GM15510 (cell line): Measurements from ENCODE around the gene S100A2.

Source experiments
- POLR2A ChIP-seq: IDR thresholded peaks from 3 replicates; pipeline ENCODE4 v1.6.1; 2011; ENCODE audit warnings: borderline replicate concordance; ENCODE audit not compliant: insufficient read length; ENCODE audit errors: extremely low read depth

The S100A2 gene

DNA sequence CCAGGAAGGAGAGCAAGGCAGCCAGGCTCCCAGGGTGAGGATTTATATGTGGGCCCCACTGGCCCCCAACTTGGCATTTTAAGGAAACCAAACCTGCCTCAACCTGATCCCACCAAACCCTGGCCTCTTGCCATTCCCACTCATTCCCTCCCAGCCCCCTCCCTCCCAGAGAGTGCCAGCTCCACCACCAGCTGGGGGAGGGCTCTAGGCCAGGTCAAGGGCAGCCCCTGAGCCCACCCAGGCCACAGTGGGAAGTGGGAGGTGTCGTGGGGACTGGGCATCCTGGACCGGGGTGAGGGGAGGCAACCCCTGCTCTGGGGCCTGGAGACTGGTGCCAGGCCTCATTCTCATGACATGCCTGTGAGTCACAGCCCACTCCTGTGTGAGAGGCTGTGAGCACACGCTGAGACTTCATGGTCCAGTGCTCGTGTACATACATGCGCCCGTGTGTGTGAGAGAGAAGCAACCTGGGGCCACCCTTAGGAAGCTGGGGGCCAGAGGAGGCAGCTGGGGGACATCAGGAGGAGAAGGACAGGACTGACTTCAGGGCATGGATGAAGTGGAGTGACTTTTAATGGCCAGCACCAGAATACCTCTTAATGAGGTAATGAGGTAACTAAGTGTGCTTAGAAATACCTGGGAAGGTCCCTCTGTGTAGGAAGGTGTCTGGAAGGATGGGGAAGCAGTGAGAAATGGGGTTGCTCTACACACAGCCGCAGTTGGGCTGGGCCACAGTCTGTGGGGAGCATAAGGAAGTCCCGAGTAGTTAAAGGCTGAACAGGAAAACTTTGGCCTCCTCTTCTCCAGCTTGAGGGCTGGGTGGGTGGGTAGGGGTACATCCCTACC, at the start of gene S100A2:
TSS of gene S100A2 (minus strand) at position 316 of the 846 bp plus-strand sequence. CDS start 1,967 bp downstream, outside the sequence.
- TF ChIP-seq POLR2A: no peak

DNA sequence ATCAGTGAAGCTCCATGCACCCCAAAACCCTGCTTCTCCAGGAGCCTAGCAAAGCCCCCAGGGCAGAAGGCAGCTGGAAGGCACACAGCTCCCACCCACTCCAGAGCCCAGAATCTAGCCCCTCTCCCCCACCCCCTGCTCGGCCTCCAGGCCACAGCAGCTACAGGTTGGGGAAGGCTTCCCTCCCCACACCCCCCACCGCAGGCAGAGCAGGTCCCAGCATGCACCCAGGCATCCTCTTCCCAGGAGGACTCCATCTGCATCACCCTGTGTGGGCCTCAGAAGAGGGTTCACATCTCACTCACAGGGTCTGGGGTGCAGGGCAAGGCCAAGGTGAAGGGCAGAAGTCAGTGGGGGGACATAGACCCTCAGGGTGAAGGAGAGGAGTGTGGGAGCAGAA, 49.8 kb upstream of the S100A2 start:
- no peak for TF ChIP-seq POLR2A

DNA sequence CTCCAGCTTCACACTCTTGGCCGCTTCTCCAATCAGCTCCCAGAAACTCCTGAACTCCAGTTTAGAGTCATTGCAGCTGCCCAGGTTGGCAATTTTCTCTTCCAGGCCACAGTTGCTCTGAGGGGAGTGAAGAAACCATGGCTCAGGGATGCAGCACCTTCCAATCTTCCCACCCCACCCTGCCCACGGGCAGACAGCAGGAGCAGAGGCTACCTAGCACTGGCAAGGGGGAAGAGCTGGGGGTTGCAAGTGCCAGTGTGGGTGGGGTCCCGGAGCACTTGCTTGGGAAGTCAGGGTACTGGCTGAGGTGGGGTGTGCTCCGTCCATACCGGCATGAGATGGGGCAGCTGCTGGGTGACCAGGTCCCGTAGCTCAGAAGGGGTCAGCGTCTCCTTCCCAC, 49.3 kb upstream of the S100A2 start:
- TF ChIP-seq POLR2A: no peak

DNA sequence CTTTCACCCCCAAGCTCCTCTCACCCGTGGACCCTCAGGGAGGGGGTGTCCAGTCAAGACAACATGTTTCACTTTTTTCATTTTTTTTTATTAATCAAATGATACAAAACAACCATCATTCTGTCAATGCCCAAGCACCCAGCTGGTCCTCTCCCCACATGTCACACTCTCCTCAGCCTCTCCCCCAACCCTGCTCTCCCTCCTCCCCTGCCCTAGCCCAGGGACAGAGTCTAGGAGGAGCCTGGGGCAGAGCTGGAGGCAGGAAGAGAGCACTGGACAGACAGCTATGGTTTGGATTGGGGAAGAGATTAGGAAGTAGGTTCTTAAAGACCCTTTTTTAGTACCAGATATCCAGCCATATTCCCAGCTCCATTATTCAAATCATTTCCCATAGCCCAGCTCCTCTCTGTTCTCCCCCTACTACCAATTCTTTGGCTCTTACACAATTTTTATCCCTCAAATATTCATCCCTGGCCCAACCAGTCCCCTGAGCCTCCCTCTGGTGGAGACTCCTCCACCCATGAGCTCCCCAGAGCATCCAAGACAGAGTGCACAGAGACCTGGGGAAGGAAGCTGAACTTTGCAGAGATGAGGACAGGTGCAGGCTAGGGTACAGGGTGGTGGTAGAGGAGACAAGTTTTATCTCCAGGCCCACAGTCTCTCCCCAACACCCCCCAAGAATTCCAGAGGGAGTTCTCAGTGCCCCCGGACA, 48.7 kb upstream of the S100A2 start:
- TF ChIP-seq POLR2A: no peak

DNA sequence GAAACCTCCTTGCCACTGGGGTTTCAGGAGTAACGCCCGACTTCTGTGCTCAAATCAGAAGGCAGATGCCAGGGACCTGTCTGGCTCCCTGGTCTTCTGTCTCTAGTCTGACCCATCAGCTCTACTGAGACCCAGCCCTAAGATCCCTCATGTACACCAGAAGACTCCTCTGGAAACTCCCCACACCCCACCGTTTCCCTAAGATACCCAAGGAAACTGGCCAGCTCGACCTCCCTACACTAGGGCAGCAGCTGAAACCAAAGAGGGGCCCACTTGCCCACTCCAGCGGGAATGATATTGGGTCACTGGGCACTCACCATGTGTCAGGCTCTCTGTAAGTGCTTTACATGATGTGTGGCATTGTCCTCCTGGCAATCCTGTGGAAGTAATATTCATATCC, 47.8 kb upstream of the S100A2 start:
- TF ChIP-seq POLR2A: no peak

DNA sequence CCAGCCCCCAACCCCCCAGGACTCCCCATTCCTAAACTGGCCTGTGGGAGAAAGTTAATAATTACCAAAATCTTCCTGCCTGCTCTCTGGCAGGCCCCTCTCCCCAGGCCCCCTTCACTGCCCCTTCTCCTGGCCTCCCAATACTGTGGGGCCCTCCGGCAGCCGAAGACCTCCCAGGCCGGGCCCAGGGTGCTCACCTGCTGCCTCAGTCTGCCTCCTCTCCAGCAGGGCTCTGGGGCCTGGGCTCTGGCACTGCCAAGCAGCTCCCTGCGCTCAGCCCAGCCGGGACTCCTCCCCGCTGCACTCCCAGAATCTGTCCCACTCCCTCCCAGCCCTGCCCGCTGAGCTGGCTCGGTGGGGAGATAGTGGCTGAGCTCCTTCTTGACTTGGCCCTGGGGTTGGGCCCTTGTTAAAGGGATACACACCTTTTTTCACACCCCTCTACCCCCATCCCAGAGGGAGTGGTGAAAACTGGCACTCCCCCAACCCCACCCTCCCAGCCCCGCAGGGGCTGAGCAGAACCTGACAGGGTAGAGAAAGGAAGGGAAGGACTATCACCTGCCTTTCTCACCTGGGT, 47.2 kb upstream of the S100A2 start, which contains the start of gene S100A16:
TSS of gene S100A16 (minus strand) at position 383 of the 577 bp plus-strand sequence. CDS start 4,986 bp downstream, outside the sequence.
- no peak for TF ChIP-seq POLR2A

DNA sequence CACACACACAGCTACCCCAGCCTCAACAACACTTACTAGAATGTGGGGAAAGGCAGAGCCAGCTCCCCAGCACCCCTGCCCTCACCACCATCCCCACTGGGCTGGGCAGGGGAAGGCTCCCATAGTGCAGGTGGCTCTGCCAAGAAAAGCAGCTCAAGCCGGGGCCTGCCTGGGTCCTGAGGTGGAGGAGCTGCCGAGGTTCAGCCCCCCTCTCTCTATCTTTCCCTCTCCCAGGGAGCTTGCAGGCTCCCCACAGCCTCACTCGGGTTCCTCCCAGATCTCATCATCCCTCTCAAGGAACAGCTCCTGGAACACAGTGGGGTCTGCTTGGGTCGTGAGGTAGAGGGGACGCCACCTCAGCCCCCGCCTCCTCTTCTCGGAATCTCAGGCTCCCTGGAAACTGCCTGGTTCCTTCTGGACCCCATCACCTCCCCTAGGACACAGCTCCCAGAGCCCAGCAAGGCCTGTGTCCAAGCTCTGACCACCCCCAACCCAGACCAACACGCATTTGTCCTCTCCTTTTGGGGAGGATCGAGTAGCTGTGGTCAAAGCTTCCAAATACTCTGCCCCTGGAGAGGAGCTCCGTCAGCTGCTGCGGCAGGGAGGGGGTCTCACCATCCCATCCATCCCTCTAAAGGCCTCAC, 46.6 kb upstream of the S100A2 start:
- no peak for TF ChIP-seq POLR2A

DNA sequence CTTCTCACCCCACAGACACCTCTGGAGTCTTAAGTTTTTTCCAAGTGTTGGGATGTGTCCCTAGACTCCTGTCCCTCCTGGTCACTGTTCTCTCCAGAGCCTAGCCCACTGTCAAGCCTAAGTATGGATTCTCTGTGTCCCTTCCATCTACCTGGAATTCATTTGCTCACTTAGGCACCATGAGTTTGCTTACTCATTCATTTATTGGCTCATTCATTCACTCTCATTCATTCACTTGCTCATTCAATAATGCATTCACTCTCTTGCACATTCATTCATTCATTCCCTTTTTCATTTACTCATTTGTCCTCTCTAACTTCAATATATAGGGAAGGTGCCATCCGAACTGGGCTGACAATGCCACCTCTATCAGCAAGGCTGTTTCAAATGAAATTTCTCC, 45.7 kb upstream of the S100A2 start:
- TF ChIP-seq POLR2A: no peak

DNA sequence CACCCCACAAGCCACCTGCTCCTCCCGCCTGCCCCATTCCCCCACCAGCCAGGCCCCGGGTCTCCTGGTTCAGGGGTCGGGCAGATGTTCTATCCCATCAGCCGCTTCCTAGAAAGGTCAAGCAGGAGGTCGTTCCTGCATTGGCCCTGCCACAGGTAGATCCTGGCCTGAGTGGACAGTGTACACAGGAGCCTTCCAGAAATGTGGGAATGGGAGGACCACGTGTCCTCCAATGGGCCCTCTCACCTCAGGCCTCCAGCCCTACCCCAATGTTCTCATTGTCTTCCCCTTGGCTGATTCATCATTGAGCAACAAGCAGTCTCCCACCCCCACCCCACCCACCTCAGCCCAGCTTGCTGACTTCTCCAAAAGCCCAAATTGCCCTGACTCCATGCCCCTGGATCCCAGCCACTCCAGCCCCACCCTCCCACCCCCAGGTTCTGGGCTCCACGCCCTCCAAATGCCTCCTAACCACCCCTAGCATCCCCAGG, 45.2 kb upstream of the S100A2 start:
- TF ChIP-seq POLR2A: no peak

DNA sequence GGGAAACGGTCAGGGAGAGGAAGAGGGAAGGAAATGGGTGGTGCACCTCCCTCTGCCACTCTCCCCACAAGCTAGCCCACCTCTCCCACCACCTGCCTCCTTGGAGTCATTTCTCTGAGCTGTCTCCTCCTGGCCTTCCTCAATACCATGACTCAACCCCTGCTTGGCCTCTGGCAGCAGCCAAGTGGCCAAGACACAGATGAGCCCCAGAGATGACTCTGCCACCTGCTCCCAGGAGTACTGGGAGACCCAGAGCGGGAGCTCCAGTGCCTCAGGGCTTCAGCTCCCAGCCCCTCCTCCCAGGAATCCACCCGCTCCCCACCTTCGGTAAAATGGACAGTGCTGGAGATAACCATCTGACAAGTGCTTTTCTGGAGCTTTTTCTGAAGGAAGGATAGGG, 44.7 kb upstream of the S100A2 start:
- no peak for TF ChIP-seq POLR2A

DNA sequence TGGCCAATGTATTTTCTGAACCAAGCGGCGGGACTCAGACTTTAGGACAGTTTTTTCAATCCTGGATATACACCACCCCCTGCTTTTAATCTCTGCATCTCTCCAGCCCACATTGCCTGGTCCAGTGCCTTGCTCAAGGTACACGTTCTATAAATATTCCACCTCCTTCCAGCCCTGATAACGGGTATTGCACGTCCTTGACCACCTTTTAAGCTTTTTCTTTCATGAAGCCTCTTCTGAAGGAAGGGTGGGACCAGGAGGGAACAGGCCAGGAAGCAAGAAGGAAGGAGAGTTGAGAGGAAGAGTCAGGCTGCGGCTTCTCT, 43.9 kb upstream of the S100A2 start:
- no peak for TF ChIP-seq POLR2A

DNA sequence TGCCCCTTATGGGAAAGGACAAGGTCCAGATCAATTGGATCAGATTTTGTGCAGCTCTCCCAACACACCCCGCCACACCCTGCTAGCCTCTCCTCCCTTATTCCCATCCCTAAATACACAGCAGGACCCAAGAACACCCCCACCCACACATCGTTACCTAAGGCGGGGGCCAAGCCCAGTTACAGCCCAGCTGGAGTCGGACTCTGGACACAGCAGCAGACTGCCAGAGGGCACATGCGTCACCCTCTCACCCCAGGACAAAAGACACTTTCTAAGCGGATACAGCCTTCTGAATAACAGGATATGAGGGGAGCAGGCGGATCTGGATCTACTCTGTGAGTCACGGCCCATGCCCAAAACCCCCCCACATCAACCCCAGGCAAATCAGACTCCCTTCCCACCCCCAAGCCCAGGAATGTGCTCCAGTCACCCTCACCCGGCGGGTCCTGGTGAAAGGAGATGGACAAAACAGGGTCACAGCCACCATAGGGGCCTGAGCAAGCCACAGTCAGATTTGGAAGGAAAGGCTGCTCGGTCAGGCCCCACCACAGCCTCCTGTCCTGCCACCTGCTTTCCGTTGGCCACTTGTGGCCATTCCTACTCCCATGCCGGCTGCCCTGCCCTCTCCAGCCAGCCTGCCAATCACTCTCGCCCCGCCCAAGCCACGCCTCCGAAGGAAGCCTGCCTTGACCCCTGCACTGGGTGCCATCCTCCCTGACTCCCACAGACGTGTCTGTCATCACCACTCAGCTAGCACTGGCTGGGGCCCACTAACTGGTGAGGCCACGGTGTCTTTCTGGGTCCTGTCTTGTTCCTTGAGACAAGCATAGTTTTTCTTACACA, 43.3 kb upstream of the S100A2 start:
- TF ChIP-seq POLR2A: no peak

DNA sequence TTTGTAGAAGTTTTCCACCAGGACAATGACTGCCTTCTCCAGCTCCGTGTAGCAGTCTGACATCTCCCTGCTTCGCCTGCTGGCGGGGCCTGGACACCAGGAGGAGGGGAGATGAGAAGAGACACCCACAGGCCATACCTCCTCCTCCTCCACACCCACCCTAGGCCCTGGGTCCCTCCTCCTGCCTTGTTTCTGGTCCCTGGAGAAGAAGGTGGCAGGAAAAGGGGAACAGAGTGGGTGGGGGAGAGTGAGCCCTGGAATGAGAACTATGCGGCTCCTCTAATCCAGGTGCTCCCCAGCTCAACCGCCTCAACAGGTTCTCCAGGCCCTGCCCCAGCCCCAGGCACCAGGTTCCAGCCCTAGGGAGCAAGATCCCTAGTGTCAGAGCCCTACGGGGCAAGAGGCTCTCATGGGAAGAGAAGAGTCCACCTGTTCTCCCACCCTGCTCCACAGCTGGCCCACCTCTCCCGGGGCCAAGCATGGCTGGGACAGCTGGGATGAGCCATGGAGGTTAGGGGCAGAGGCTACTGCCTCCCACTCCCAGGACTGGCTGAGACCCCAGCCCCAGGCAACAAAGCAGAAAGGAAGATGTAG, 42.5 kb upstream of the S100A2 start:
- no peak for TF ChIP-seq POLR2A

DNA sequence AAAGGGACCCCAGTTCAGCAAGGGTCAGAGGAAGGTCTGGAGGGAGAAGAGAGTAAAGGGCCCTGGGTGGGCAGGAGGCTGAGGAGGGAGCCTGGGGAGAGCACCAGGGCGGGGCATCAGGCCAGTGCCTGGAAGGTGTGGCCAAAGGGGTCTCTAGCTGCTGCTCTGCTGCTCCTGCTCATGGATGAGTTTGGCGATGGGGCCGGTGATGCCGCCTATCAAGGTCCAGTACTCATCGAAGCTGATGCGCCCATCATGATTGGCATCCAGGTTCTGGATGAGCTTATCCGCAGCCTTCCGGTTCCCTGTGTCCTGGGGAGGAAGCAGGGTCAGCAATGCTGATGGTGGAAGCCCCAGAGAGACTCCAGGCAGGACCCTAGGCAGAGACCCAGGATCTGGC, 41.7 kb upstream of the S100A2 start:
- no peak for TF ChIP-seq POLR2A
